Measurements from ENCODE around the gene PRKG1. TPM values are rescaled to one million over a fixed set of nuclear protein-coding genes. Genes with fewer than 3 reads are reported as not detected.

The PRKG1 gene
- total RNA-seq, 1 donor: 1.2 TPM

- Histone ChIP-seq H3K9me3 (ENCODE audit: low read depth, low read length) (no peaks in the 10 kb centered on the region), H3K4me1 (ENCODE audit: insufficient read depth, low read length) (no peaks in the 10 kb centered on the region), H3K4me3 (ENCODE audit: low read length) (no peak overlapping the region), H3K27me3 (ENCODE audit: insufficient read depth, low read length) (no peaks in the 10 kb centered on the region)
Observed at GRCh38 chr10:51965451-51965850, 891.2 kb downstream of the PRKG1 start.

- Histone ChIP-seq H3K4me3 (ENCODE audit: low read length) (no peak overlapping the region), H3K9me3 (ENCODE audit: low read depth, low read length) (no peaks in the 10 kb centered on the region), H3K27me3 (ENCODE audit: insufficient read depth, low read length) (no peaks in the 10 kb centered on the region), H3K4me1 (ENCODE audit: insufficient read depth, low read length) (no peaks in the 10 kb centered on the region)
Observed at GRCh38 chr10:51972733-51973346, 898.6 kb downstream of the PRKG1 start.

GRCh38 chr10:51980752-51981151 is 906.5 kb downstream of the PRKG1 start:
- H3K4me3 ChIP-seq (ENCODE audit: low read length): no peak overlapping the region
- no peaks in the 10 kb centered on the region for H3K9me3 ChIP-seq (ENCODE audit: low read depth, low read length)
- H3K4me1 ChIP-seq (ENCODE audit: insufficient read depth, low read length): no peaks in the 10 kb centered on the region
- H3K27me3 ChIP-seq (ENCODE audit: insufficient read depth, low read length): no peaks in the 10 kb centered on the region

GRCh38 chr10:51981731-51982130 is 907.4 kb downstream of the PRKG1 start:
- Histone ChIP-seq H3K4me3 (ENCODE audit: low read length) (no peak overlapping the region), H3K4me1 (ENCODE audit: insufficient read depth, low read length) (no peaks in the 10 kb centered on the region), H3K9me3 (ENCODE audit: low read depth, low read length) (no peaks in the 10 kb centered on the region), H3K27me3 (ENCODE audit: insufficient read depth, low read length) (no peaks in the 10 kb centered on the region)

GRCh38 chr10:51983481-51983880 is 909.2 kb downstream of the PRKG1 start:
- Histone ChIP-seq H3K27me3 (ENCODE audit: insufficient read depth, low read length) (no peaks in the 10 kb centered on the region), H3K9me3 (ENCODE audit: low read depth, low read length) (no peaks in the 10 kb centered on the region), H3K4me1 (ENCODE audit: insufficient read depth, low read length) (no peaks in the 10 kb centered on the region), H3K4me3 (ENCODE audit: low read length) (no peak overlapping the region)

- no peaks in the 10 kb centered on the region for H3K9me3 ChIP-seq (ENCODE audit: low read depth, low read length)
- no peak overlapping the region for H3K4me3 ChIP-seq (ENCODE audit: low read length)
- H3K4me1 ChIP-seq (ENCODE audit: insufficient read depth, low read length): no peaks in the 10 kb centered on the region
- H3K27me3 ChIP-seq (ENCODE audit: insufficient read depth, low read length): no peaks in the 10 kb centered on the region
Observed at GRCh38 chr10:51985336-51985735, 911.0 kb downstream of the PRKG1 start.

- no peaks in the 10 kb centered on the region for H3K4me1 ChIP-seq (ENCODE audit: insufficient read depth, low read length)
- no peak overlapping the region for H3K4me3 ChIP-seq (ENCODE audit: low read length)
- no peaks in the 10 kb centered on the region for H3K9me3 ChIP-seq (ENCODE audit: low read depth, low read length)
- no peaks in the 10 kb centered on the region for H3K27me3 ChIP-seq (ENCODE audit: insufficient read depth, low read length)
Observed at GRCh38 chr10:51986516-51986915, 912.2 kb downstream of the PRKG1 start.

- no peaks in the 10 kb centered on the region for H3K4me1 ChIP-seq (ENCODE audit: insufficient read depth, low read length)
- H3K9me3 ChIP-seq (ENCODE audit: low read depth, low read length): no peaks in the 10 kb centered on the region
- no peak overlapping the region for H3K4me3 ChIP-seq (ENCODE audit: low read length)
- no peaks in the 10 kb centered on the region for H3K27me3 ChIP-seq (ENCODE audit: insufficient read depth, low read length)
Observed at GRCh38 chr10:51993475-51993874, 919.2 kb downstream of the PRKG1 start.

GRCh38 chr10:51999096-51999495 is 924.8 kb downstream of the PRKG1 start:
- Histone ChIP-seq H3K4me1 (ENCODE audit: insufficient read depth, low read length) (no peaks in the 10 kb centered on the region), H3K27me3 (ENCODE audit: insufficient read depth, low read length) (no peaks in the 10 kb centered on the region), H3K9me3 (ENCODE audit: low read depth, low read length) (no peaks in the 10 kb centered on the region), H3K4me3 (ENCODE audit: low read length) (no peak overlapping the region)

GRCh38 chr10:52004342-52004949 is 930.2 kb downstream of the PRKG1 start:
- Histone ChIP-seq H3K27me3 (ENCODE audit: insufficient read depth, low read length) (no peaks in the 10 kb centered on the region), H3K4me3 (ENCODE audit: low read length) (no peak overlapping the region), H3K9me3 (ENCODE audit: low read depth, low read length) (peaks cover 8% of the 10 kb centered on the region), H3K4me1 (ENCODE audit: insufficient read depth, low read length) (no peaks in the 10 kb centered on the region)

GRCh38 chr10:52007091-52007490 is 932.8 kb downstream of the PRKG1 start:
- H3K4me1 ChIP-seq (ENCODE audit: insufficient read depth, low read length): no peaks in the 10 kb centered on the region
- H3K9me3 ChIP-seq (ENCODE audit: low read depth, low read length): peaks cover 8% of the 10 kb centered on the region
- no peak overlapping the region for H3K4me3 ChIP-seq (ENCODE audit: low read length)
- H3K27me3 ChIP-seq (ENCODE audit: insufficient read depth, low read length): no peaks in the 10 kb centered on the region

GRCh38 chr10:52011118-52011517 is 936.8 kb downstream of the PRKG1 start:
- Histone ChIP-seq H3K9me3 (ENCODE audit: low read depth, low read length) (peaks cover 8% of the 10 kb centered on the region), H3K4me3 (ENCODE audit: low read length) (no peak overlapping the region), H3K27me3 (ENCODE audit: insufficient read depth, low read length) (no peaks in the 10 kb centered on the region), H3K4me1 (ENCODE audit: insufficient read depth, low read length) (no peaks in the 10 kb centered on the region)

GRCh38 chr10:52019077-52019555 is 944.8 kb downstream of the PRKG1 start:
- no peaks in the 10 kb centered on the region for H3K27me3 ChIP-seq (ENCODE audit: insufficient read depth, low read length)
- H3K4me1 ChIP-seq (ENCODE audit: insufficient read depth, low read length): no peaks in the 10 kb centered on the region
- H3K9me3 ChIP-seq (ENCODE audit: low read depth, low read length): no peaks in the 10 kb centered on the region
- H3K4me3 ChIP-seq (ENCODE audit: low read length): no peak overlapping the region

- Histone ChIP-seq H3K9me3 (ENCODE audit: low read depth, low read length) (no peaks in the 10 kb centered on the region), H3K27me3 (ENCODE audit: insufficient read depth, low read length) (no peaks in the 10 kb centered on the region), H3K4me3 (ENCODE audit: low read length) (no peak overlapping the region), H3K4me1 (ENCODE audit: insufficient read depth, low read length) (no peaks in the 10 kb centered on the region)
Observed at GRCh38 chr10:52019656-52020055, 945.4 kb downstream of the PRKG1 start.

- Histone ChIP-seq H3K27me3 (ENCODE audit: insufficient read depth, low read length) (no peaks in the 10 kb centered on the region), H3K4me1 (ENCODE audit: insufficient read depth, low read length) (no peaks in the 10 kb centered on the region), H3K4me3 (ENCODE audit: low read length) (no peak overlapping the region), H3K9me3 (ENCODE audit: low read depth, low read length) (no peaks in the 10 kb centered on the region)
Observed at GRCh38 chr10:52020173-52020572, 945.9 kb downstream of the PRKG1 start.

GRCh38 chr10:52020702-52021101 is 946.4 kb downstream of the PRKG1 start:
- H3K4me1 ChIP-seq (ENCODE audit: insufficient read depth, low read length): no peaks in the 10 kb centered on the region
- no peak overlapping the region for H3K4me3 ChIP-seq (ENCODE audit: low read length)
- H3K27me3 ChIP-seq (ENCODE audit: insufficient read depth, low read length): no peaks in the 10 kb centered on the region
- no peaks in the 10 kb centered on the region for H3K9me3 ChIP-seq (ENCODE audit: low read depth, low read length)
